ENCODE measurements around the gene RPL27. TPM values are rescaled to one million over a fixed set of nuclear protein-coding genes. Genes with fewer than 3 reads are reported as not detected.

RPL27 gene
- total and polyA plus RNA-seq, 2 of the 13 experiments (the other 11 are each of a cell fraction or from before 2014, with no cell fraction given) = 1,585 to 5,840 TPM

DNA sequence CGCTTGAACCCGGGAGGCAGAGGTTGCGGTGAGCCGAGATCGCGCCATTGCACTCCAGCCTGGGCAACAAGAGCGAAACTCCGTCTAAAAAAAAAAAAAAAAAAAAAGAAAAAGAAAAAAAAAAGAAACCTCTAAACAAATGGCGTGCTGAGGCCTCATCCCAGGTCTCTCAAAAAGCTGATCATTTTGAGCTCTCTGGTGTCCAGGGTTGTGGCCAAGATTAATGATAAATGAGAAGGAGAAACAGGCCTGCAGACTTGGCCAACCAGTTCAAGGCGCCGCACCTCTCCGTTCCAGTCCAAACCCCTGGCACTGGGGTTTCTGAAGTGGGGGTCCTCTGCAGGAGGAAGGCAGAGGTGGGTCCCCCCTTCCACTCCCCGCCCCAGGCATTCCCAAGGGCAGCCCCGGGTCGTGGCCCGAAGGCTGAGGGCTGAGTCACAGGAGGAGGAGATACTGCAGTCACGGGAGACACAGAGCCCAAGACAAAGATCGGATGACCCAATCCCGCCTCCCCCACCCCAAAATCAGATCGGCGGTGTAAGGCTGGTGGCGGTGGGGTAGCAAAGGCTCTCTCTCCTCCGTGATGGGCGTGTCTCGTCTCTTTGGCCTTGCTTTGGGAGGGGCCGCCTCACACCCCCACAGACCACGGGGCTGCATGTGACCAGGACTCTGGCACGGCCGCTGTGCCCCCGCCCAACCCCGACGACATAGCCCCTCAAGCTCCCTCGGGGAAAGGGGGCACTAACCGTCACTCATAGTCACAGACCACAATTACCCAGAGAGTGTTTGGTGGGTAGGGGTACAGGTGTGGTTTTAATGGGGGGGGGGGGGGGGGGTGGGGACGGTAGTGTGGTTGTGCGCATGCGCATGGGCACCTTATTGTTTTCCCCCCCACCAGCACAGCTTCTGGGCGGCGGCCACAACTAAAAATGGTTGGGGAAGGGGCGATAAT, 22.8 kb downstream of the RPL27 start (continued):
- TF ChIP-seq, protein P1, sequence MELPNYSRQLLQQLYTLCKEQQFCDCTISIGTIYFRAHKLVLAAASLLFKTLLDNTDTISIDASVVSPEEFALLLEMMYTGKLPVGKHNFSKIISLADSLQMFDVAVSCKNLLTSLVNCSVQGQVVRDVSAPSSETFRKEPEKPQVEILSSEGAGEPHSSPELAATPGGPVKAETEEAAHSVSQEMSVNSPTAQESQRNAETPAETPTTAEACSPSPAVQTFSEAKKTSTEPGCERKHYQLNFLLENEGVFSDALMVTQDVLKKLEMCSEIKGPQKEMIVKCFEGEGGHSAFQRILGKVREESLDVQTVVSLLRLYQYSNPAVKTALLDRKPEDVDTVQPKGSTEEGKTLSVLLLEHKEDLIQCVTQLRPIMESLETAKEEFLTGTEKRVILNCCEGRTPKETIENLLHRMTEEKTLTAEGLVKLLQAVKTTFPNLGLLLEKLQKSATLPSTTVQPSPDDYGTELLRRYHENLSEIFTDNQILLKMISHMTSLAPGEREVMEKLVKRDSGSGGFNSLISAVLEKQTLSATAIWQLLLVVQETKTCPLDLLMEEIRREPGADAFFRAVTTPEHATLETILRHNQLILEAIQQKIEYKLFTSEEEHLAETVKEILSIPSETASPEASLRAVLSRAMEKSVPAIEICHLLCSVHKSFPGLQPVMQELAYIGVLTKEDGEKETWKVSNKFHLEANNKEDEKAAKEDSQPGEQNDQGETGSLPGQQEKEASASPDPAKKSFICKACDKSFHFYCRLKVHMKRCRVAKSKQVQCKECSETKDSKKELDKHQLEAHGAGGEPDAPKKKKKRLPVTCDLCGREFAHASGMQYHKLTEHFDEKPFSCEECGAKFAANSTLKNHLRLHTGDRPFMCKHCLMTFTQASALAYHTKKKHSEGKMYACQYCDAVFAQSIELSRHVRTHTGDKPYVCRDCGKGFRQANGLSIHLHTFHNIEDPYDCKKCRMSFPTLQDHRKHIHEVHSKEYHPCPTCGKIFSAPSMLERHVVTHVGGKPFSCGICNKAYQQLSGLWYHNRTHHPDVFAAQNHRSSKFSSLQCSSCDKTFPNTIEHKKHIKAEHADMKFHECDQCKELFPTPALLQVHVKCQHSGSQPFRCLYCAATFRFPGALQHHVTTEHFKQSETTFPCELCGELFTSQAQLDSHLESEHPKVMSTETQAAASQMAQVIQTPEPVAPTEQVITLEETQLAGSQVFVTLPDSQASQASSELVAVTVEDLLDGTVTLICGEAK (IDR thresholded peaks at IDR 0.05) = no peak
- TF ChIP-seq, protein P1 (CRISPR knock-in tag; IDR thresholded peaks at IDR 0.05) = no peak
- no peak for TF ChIP-seq ZNF552 (CRISPR knock-in tag; IDR thresholded peaks at IDR 0.05; ENCODE audit: borderline replicate concordance)
- TF ChIP-seq ZSCAN21 (CRISPR knock-in tag; IDR thresholded peaks at IDR 0.05; ENCODE audit: borderline replicate concordance) = no peak
- TF ChIP-seq ZFP91 (CRISPR knock-in tag; IDR thresholded peaks at IDR 0.05; ENCODE audit: borderline replicate concordance) = no peak; the same call in 1 of the 2 replicates
- 0 out of 2 replicates have a peak, but pooled peaks have one; percentile 11 for TF ChIP-seq ZFAT (CRISPR knock-in tag; conservative IDR thresholded peaks at IDR 0.05)
- TF ChIP-seq ZNF136 (CRISPR knock-in tag; IDR thresholded peaks at IDR 0.05; ENCODE audit: low read depth) = no peak; the same call in 1 of the 2 replicates
- TF ChIP-seq ZNF570 (CRISPR knock-in tag; IDR thresholded peaks at IDR 0.05; ENCODE audit: borderline replicate concordance) = no peak
- peak; percentile 46; the same call in 1 of the 2 replicates for TF ChIP-seq ZBTB7A (CRISPR knock-in tag; IDR thresholded peaks at IDR 0.05)

All from HepG2 (cell line).